ENCODE measurements around the gene PHYHD1.

The PHYHD1 gene

DNA sequence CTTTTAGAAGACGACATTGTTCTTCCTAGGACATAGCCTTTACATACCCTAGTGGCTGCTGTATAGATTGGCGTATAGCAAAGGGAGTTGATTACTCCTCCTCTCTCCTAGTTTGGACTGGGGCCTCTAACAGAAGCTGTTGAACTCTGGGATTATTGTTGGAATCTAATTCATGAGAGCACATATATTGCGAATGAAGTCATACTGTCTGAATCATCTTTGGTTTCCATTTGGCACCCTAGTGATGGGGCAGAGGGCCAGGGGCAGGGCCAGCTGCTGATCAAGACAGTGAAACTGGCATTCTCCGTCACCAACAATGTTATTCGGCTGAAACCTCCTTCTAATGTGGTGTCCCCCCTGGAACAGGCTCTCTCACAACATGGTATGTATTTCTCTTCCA is 67.0 kb downstream of the PHYHD1 start:
- TF ChIP-seq, protein P1, sequence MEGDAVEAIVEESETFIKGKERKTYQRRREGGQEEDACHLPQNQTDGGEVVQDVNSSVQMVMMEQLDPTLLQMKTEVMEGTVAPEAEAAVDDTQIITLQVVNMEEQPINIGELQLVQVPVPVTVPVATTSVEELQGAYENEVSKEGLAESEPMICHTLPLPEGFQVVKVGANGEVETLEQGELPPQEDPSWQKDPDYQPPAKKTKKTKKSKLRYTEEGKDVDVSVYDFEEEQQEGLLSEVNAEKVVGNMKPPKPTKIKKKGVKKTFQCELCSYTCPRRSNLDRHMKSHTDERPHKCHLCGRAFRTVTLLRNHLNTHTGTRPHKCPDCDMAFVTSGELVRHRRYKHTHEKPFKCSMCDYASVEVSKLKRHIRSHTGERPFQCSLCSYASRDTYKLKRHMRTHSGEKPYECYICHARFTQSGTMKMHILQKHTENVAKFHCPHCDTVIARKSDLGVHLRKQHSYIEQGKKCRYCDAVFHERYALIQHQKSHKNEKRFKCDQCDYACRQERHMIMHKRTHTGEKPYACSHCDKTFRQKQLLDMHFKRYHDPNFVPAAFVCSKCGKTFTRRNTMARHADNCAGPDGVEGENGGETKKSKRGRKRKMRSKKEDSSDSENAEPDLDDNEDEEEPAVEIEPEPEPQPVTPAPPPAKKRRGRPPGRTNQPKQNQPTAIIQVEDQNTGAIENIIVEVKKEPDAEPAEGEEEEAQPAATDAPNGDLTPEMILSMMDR (IDR thresholded peaks at IDR 0.05; ENCODE audit: control extremely low read depth, extremely low read depth, low read depth, missing control alignments), result no peak
- no peak for DNase-seq (ENCODE audit: extremely low spot score)
- ChIA-PET CTCF (no interaction called here), POLR2A (interaction anchor here (0.6 kb wide), 1 partner anchor 90 kb away, joined by 5 read pairs; no protein-coding TSS in a partner anchor)

Data from GM10248 (cell line).